K562 (cell line): ENCODE data around the gene DDR2. TPM values are rescaled to one million over a fixed set of nuclear protein-coding genes. Genes with fewer than 3 reads are reported as not detected.

Experiments used
- ATAC-seq: fragments of 200-7000 bp; cut with Tn5 transposase; 3 replicates; pipeline ENCODE4 v1.9.1; 2020; ENCODE audit warnings: moderate library complexity
- BruUV-seq: library from RNA; stranded (reverse); fragments of 400-500 nt; replicated peaks from 2 replicates; lab custom pipeline; 2021; lab: Mats Ljungman, UMichigan
- CTCF ChIA-PET: fragments of 300-600 bp; formaldehyde crosslinking; extraction: SDS; loops from one replicate; lab custom pipeline; 2021; ENCODE audit warnings: low intra/inter-chr PET ratio; lab: Yijun Ruan, JAX
- POLR2A ChIA-PET: fragments of 300-600, 350-650 bp; sonication (Branson Sonifier 250); formaldehyde crosslinking; extraction: SDS; loops from one replicate; lab custom pipeline; 2021; ENCODE audit warnings: antibody characterized with exemption, inconsistent platforms; lab: Yijun Ruan, JAX
- DNase-seq, 4 experiments: peaks; one replicate each; pipeline versions ENCODE4 v3.0.0 to v3.0.0-alpha.2; 2011 to 2018; ENCODE audit warnings: low spot score in 3 of 4, mixed read lengths in 3 of 4; ENCODE audit errors: extremely low read depth in 1 of 4
- FAIRE-seq: peaks from 2 replicates; lab custom pipeline; 2011; peaks lifted over from hg19 to GRCh38; lab: Jason Lieb, UNC
- H2AFZ ChIP-seq: 2 replicates; pipeline ENCODE4 v1.6.0; 2011; ENCODE audit warnings: low read depth, low read length, control low read depth, inconsistent platforms
- H3K27ac ChIP-seq: fragments of 200-600 bp; 3 replicates; pipeline ENCODE4 v1.8.0; 2011; ENCODE audit warnings: low read depth, mild to moderate bottlenecking, control low read depth, inconsistent platforms, low read length, moderate library complexity, mixed read lengths; ENCODE audit errors: extremely low read depth
- H3K27me3 ChIP-seq, 2 experiments: fragments of 300-600 bp in 1 of 2; 2 replicates in 1 of 2; 3 replicates in 1 of 2; pipeline versions ENCODE4 v1.6.0 to v1.8.0; 2011; ENCODE audit warnings: inconsistent platforms in 2 of 2, low read length in 2 of 2, mild to moderate bottlenecking in 1 of 2, mixed read lengths in 1 of 2, moderate library complexity in 1 of 2; ENCODE audit not compliant: control insufficient read depth in 2 of 2, insufficient read depth in 2 of 2
- H3K36me3 ChIP-seq: fragments of 300-600 bp; 3 replicates; pipeline ENCODE4 v1.8.0; 2011; ENCODE audit warnings: mild to moderate bottlenecking, low read length, inconsistent platforms; ENCODE audit not compliant: control insufficient read depth, insufficient read depth
- H3K4me1 ChIP-seq, 2 experiments: fragments of 200-600 bp in 1 of 2; replicated peaks in 1 of 2; 2 replicates in 1 of 2; 3 replicates in 1 of 2; pipeline versions ENCODE4 v1.5.1 to v1.8.0; 2011; ENCODE audit warnings: inconsistent platforms in 2 of 2, low read length in 2 of 2, mild to moderate bottlenecking in 1 of 2, mixed read lengths in 1 of 2, moderate library complexity in 1 of 2; ENCODE audit not compliant: control insufficient read depth in 2 of 2, insufficient read depth in 2 of 2
- H3K4me2 ChIP-seq: 2 replicates; pipeline ENCODE4 v1.6.1; 2011; ENCODE audit warnings: low read length, control low read depth, inconsistent platforms, mixed read lengths; ENCODE audit not compliant: insufficient read depth
- H3K4me3 ChIP-seq: fragments of 200-600 bp; sonication (generic), shearing (Covaris generic); 2 replicates; pipeline ENCODE4 v1.5.1; 2016; ENCODE audit warnings: control low read depth, inconsistent platforms
- H3K79me2 ChIP-seq: fragments of 200-600 bp; 3 replicates; pipeline ENCODE4 v1.8.0; 2011; ENCODE audit warnings: low read length, inconsistent platforms; ENCODE audit not compliant: control insufficient read depth, insufficient read depth
- H3K9ac ChIP-seq, 2 experiments: 2 replicates each; pipeline versions ENCODE4 v1.6.0 to v1.6.1; 2011; ENCODE audit warnings: low read depth in 2 of 2, low read length in 2 of 2, control low read depth in 1 of 2, inconsistent platforms in 1 of 2, mild to moderate bottlenecking in 1 of 2, mixed read lengths in 1 of 2; ENCODE audit not compliant: insufficient read depth in 1 of 2
- H3K9me1 ChIP-seq: one replicate; pipeline ENCODE4 v1.6.0; 2011; ENCODE audit warnings: inconsistent platforms, mild to moderate bottlenecking, low read length, moderate library complexity; ENCODE audit not compliant: control insufficient read depth, insufficient read depth
- H3K9me3 ChIP-seq: replicated peaks from 2 replicates; pipeline ENCODE4 v1.5.1; 2011; ENCODE audit warnings: low read depth, low read length, inconsistent platforms; ENCODE audit not compliant: control insufficient read depth, insufficient read depth
- H4K20me1 ChIP-seq: replicated peaks from 2 replicates; pipeline ENCODE4 v1.6.1; 2011; ENCODE audit warnings: low read length, inconsistent platforms, mixed read lengths; ENCODE audit not compliant: control insufficient read depth, insufficient read depth
- E2F3 ChIP-seq: fragments of 250-450 bp; sonication (Bioruptor Pico); IDR thresholded peaks from 2 replicates; pipeline ENCODE4 v1.4.0; 2020; ENCODE audit warnings: mild to moderate bottlenecking
- GABPB1 ChIP-seq: sonication (generic); formaldehyde crosslinking; IDR thresholded peaks from 2 replicates; pipeline ENCODE4 v1.8.0; 2022; ENCODE audit warnings: mild to moderate bottlenecking, missing genetic modification reagents
- GTF2B ChIP-seq: IDR thresholded peaks from 2 replicates; pipeline ENCODE4 v1.6.1; 2011; ENCODE audit not compliant: insufficient read length; ENCODE audit errors: extremely low read depth
- HNRNPH1 ChIP-seq: fragments of 200-400 bp; formaldehyde crosslinking; optimal IDR thresholded peaks from 2 replicates; pipeline ENCODE3; 2017; ENCODE audit warnings: low read depth, mild to moderate bottlenecking, low read length, moderate library complexity
- HNRNPLL ChIP-seq: fragments of 200-400 bp; formaldehyde crosslinking; IDR thresholded peaks from 2 replicates; pipeline ENCODE4 v1.6.1; 2017; ENCODE audit warnings: low read length, low read depth, mild to moderate bottlenecking; ENCODE audit not compliant: poor library complexity, severe bottlenecking
- MBD1 ChIP-seq: fragments of 250-450 bp; sonication (Bioruptor Pico); IDR thresholded peaks from 2 replicates; pipeline ENCODE4 v1.8.0; 2022; ENCODE audit warnings: inconsistent platforms
- NFYB ChIP-seq: IDR thresholded peaks from 2 replicates; pipeline ENCODE4 v1.6.1; 2011; ENCODE audit warnings: mild to moderate bottlenecking, moderate library complexity; ENCODE audit not compliant: insufficient read length; ENCODE audit errors: extremely low read depth
- PREB ChIP-seq: sonication (generic); formaldehyde crosslinking; IDR thresholded peaks from 2 replicates; pipeline ENCODE4 v1.8.1; 2023; ENCODE audit warnings: mild to moderate bottlenecking, missing genetic modification reagents
- SMAD3 ChIP-seq: fragments of 450-650 bp; formaldehyde crosslinking; conservative IDR thresholded peaks from 2 replicates; pipeline ENCODE4 v1.4.0; 2020; ENCODE audit warnings: mild to moderate bottlenecking
- SMARCC2 ChIP-seq: fragments of 450-650 bp; IDR thresholded peaks from 2 replicates; pipeline ENCODE4 v1.6.1; 2017; ENCODE audit warnings: antibody characterized with exemption, moderate library complexity, mild to moderate bottlenecking, low read depth
- ZBTB2 ChIP-seq: fragments of 450-650 bp; IDR thresholded peaks from 2 replicates; pipeline ENCODE4 v1.6.1; 2016; ENCODE audit warnings: antibody characterized with exemption
- ZC3H11A ChIP-seq: IDR thresholded peaks from 2 replicates; pipeline ENCODE4 v1.6.1; 2012; ENCODE audit warnings: low read depth, low read length, improper control_type of control experiment
- ZNF224 ChIP-seq: sonication (generic); formaldehyde crosslinking; IDR thresholded peaks from 2 replicates; pipeline ENCODE4 v1.8.0; 2022; ENCODE audit warnings: mild to moderate bottlenecking, missing genetic modification reagents
- ZNF668 ChIP-seq: fragments of 250-450 bp; sonication (Bioruptor Pico); IDR thresholded peaks from 2 replicates; pipeline ENCODE4 v1.8.0; 2022; ENCODE audit warnings: mild to moderate bottlenecking, inconsistent platforms
- WGBS: fragments of 100-300 bp; shearing (Covaris generic); methylation state at CpG from one replicate; pipeline ENCODE4 v1.1.6; 2016; ENCODE audit warnings: low coverage, mixed read lengths; ENCODE audit not compliant: insufficient coverage; ENCODE audit errors: missing lambda C conversion rate; 5-methylcytosine and 5-hydroxymethylcytosine counted together
- in situ Hi-C: fragments of 300-500 bp; cut with MboI; formaldehyde crosslinking; loops from 4 replicates; pipeline ENCODE4 v1.15.0; 2018; ENCODE audit warnings: inconsistent platforms, mixed read lengths
- intact Hi-C: fragments of 100-400 bp; cut with micrococcal nuclease; formaldehyde crosslinking; loops from 2 replicates; pipeline ENCODE4 v1.14.2; 2022
- polyA plus RNA-seq, 8 experiments: library from polyadenylated mRNA; depleted of rRNA in 4 of 8; stranded (reverse) in 5 of 8; unstranded in 3 of 8; fragments of >200 nt; fragmentation: Nextera tagmentation in 2 of 8; fragmentation: Illumina TruSeq in 1 of 8; extraction: Ambion mirVana in 2 of 8; extraction: Trizol in 1 of 8; gene quantifications; 2 replicates each; pipeline versions ENCODE4 v1.2.1 to v1.2.3, GENCODE V29; 2011 to 2014; ENCODE audit warnings: inconsistent platforms in 1 of 8, missing spikeins in 1 of 8
- total RNA-seq, 7 experiments: library from RNA; depleted of rRNA in 6 of 7; stranded (reverse); fragments of >200 nt in 6 of 7; fragmentation: Illumina TruSeq in 2 of 7; extraction: Trizol in 2 of 7; gene quantifications; 2 replicates each; pipeline versions ENCODE4 v1.2.1 to v1.2.3, GENCODE V29; 2011 to 2021; ENCODE audit warnings: low replicate concordance in 1 of 7
- TF ChIP-seq, protein P1 (sequence below): conservative IDR thresholded peaks from 2 replicates; pipeline ENCODE4 v1.6.1; 2011; ENCODE audit warnings: low read depth, mild to moderate bottlenecking, low read length; ENCODE audit not compliant: control insufficient read depth
- TF ChIP-seq, protein P2 (sequence below): sonication (generic); formaldehyde crosslinking; IDR thresholded peaks from 2 replicates; pipeline ENCODE4 v1.8.0; 2022; ENCODE audit warnings: missing genetic modification reagents, mild to moderate bottlenecking, borderline replicate concordance

The DDR2 gene
- total and polyA plus RNA-seq, 9 of the 15 experiments (the other 6 are each of a cell fraction or from before 2014, with no cell fraction given): 0.36 to 2.0 (median 1.1) TPM

DNA sequence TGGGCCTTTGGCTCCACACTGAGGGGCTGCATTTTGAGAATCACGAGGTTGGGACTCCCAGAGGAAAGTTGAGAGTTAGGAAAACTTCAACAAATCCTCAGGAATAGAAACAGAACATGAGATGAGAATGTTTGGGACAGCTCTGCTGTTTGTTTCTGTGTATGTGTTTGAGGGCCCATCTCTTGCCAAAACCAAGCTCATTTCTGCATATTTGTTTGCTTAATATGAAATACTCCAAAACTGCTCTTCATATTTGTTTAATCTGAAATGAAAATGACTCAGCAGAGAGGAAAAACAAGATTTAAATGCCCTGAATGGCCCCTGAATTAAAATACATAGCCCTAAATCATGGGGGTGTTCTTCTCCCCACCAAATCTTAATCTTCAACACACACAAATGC, 78.1 kb downstream of the DDR2 start:
- ATAC-seq (no peak), FAIRE-seq (no peak), DNase-seq (no peak)
- Histone ChIP-seq H3K9me3 (no peaks in the 10 kb centered on the region), H3K27me3 (no peaks in the 10 kb centered on the region), H4K20me1 (no peaks in the 10 kb centered on the region), H3K79me2 (no peaks in the 10 kb centered on the region), H3K4me3 (no peak overlapping the region), H3K9me1 (no peaks in the 10 kb centered on the region), H3K27ac (no peak overlapping the region), H3K4me2 (no peak overlapping the region), H2AFZ (no peak overlapping the region), H3K9ac (no peak overlapping the region), H3K36me3 (no peaks in the 10 kb centered on the region), H3K4me1 (peaks cover 0 to 18% of the 10 kb centered on the region in 2 experiments; a peak in 3 of 5 replicates)
- ChIA-PET CTCF (no interaction called here), POLR2A (interaction anchor here (1.4 kb wide), 1 partner anchor 10 kb away, joined by 4 read pairs; no protein-coding TSS in a partner anchor)
- in situ Hi-C loops (no loop called here), intact Hi-C loops (no loop called here)
- no TSS peak for BruUV-seq
- WGBS: 7% methylated on average over 1 of the region's 1 CpG
- TF ChIP-seq ZBTB2 (no peak), E2F3 (no peak), ZNF668 (CRISPR knock-in tag) (no peak), PREB (CRISPR knock-in tag) (no peak), ZC3H11A (no peak), SMARCC2 (no peak), HNRNPH1 (no peak), HNRNPLL (no peak), ZNF224 (CRISPR knock-in tag) (no peak), GTF2B (no peak), SMAD3 (no peak), NFYB (no peak), GABPB1 (CRISPR knock-in tag) (no peak), MBD1 (CRISPR knock-in tag) (no peak)
- TF ChIP-seq, protein P1, sequence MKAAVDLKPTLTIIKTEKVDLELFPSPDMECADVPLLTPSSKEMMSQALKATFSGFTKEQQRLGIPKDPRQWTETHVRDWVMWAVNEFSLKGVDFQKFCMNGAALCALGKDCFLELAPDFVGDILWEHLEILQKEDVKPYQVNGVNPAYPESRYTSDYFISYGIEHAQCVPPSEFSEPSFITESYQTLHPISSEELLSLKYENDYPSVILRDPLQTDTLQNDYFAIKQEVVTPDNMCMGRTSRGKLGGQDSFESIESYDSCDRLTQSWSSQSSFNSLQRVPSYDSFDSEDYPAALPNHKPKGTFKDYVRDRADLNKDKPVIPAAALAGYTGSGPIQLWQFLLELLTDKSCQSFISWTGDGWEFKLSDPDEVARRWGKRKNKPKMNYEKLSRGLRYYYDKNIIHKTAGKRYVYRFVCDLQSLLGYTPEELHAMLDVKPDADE: no peak
- TF ChIP-seq, protein P2, sequence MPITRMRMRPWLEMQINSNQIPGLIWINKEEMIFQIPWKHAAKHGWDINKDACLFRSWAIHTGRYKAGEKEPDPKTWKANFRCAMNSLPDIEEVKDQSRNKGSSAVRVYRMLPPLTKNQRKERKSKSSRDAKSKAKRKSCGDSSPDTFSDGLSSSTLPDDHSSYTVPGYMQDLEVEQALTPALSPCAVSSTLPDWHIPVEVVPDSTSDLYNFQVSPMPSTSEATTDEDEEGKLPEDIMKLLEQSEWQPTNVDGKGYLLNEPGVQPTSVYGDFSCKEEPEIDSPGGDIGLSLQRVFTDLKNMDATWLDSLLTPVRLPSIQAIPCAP (CRISPR knock-in tag): no peak
